SKM-1 treated with dmso at 0.1 percent for 144 hours (cell line): ENCODE measurements around the gene FZD8.

Experiments
- DNase-seq: peaks from one replicate; lab custom pipeline; 2025; ENCODE audit not compliant: unreplicated experiment; lab: John Stamatoyannopoulos, UW

Gene FZD8

GRCh38 chr10:35606430-35606829 lies 35.7 kb downstream of the FZD8 start:
- no peak for DNase-seq

- DNase-seq = no peak
Measured at GRCh38 chr10:35605191-35605590, 36.9 kb downstream of the FZD8 start, which contains the start of gene GJD4. Gene GJD4, plus strand, starts transcription at chr10:35605341. Its CDS starts 227 bp downstream, at chr10:35605568.

- no peak for DNase-seq
Measured at GRCh38 chr10:35600193-35600592, 41.9 kb downstream of the FZD8 start.

GRCh38 chr10:35598379-35598778 lies 43.7 kb downstream of the FZD8 start:
- DNase-seq = no peak

- DNase-seq = no peak
Measured at GRCh38 chr10:35595106-35595505, 47.0 kb downstream of the FZD8 start.

- no peak for DNase-seq
Measured at GRCh38 chr10:35594115-35595079, 47.7 kb downstream of the FZD8 start.

- DNase-seq = no peak
Measured at GRCh38 chr10:35592441-35592840, 49.7 kb downstream of the FZD8 start.

GRCh38 chr10:35588836-35589235 lies 53.3 kb downstream of the FZD8 start:
- no peak for DNase-seq
